Measurements from ENCODE around the gene SPAAR.

DNA sequence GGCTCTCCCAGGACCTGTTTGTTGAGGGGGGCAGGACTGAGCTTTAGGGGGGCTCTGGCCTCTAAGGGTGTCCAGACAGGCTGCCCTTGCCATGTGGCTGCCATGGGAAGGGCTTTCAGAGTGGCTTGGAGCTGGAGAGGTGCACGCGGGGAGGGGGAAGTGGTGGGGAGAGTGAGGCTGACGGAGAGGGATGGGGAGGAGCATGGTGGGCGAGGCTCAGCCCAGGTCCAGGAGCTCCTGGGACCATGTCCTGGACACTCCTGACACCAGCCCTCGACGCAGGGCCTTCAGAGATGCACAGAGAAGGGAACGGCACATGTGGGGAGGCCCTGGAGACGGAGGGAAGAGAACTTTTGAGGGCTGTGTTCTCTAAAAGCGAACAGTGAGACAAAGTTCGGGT is 2.4 kb downstream of the SPAAR start:
- TF ChIP-seq, protein P1, sequence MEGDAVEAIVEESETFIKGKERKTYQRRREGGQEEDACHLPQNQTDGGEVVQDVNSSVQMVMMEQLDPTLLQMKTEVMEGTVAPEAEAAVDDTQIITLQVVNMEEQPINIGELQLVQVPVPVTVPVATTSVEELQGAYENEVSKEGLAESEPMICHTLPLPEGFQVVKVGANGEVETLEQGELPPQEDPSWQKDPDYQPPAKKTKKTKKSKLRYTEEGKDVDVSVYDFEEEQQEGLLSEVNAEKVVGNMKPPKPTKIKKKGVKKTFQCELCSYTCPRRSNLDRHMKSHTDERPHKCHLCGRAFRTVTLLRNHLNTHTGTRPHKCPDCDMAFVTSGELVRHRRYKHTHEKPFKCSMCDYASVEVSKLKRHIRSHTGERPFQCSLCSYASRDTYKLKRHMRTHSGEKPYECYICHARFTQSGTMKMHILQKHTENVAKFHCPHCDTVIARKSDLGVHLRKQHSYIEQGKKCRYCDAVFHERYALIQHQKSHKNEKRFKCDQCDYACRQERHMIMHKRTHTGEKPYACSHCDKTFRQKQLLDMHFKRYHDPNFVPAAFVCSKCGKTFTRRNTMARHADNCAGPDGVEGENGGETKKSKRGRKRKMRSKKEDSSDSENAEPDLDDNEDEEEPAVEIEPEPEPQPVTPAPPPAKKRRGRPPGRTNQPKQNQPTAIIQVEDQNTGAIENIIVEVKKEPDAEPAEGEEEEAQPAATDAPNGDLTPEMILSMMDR (conservative IDR thresholded peaks at IDR 0.05): no peak
- no peak for TF ChIP-seq EZH2 (IDR thresholded peaks at IDR 0.05; ENCODE audit: low read depth)
